BLaER1 treated with 17β-estradiol and CSF1 and Interleukin-3, amounts not matched to agents 10 nM and 100 nM (cell line): Measurements from ENCODE around the gene CCT8.

Source experiments
- H3K27ac ChIP-seq, 11 experiments: shearing (Covaris generic); formaldehyde crosslinking; 2 replicates each; pipeline ENCODE4 v1.8.1; 2022
- H3K27me3 ChIP-seq, 11 experiments: shearing (Covaris generic); formaldehyde crosslinking; 2 replicates each; pipeline ENCODE4 v1.8.1; 2022
- H3K36me3 ChIP-seq, 11 experiments: shearing (Covaris generic); formaldehyde crosslinking; 2 replicates each; pipeline ENCODE4 v1.8.1; 2022
- H3K4me1 ChIP-seq, 10 experiments: shearing (Covaris generic); formaldehyde crosslinking; 2 replicates each; pipeline ENCODE4 v1.8.1; 2022
- H3K4me2 ChIP-seq, 11 experiments: shearing (Covaris generic); formaldehyde crosslinking; 2 replicates each; pipeline ENCODE4 v1.8.1; 2022
- H3K4me3 ChIP-seq, 10 experiments: shearing (Covaris generic); formaldehyde crosslinking; 2 replicates each; pipeline ENCODE4 v1.8.1; 2022
- H3K9ac ChIP-seq, 11 experiments: shearing (Covaris generic); formaldehyde crosslinking; 2 replicates each; pipeline ENCODE4 v1.8.1; 2022
- H3K9me3 ChIP-seq, 11 experiments: shearing (Covaris generic); formaldehyde crosslinking; replicated peaks in 1 of 11; 2 replicates each; pipeline ENCODE4 v1.8.1; 2022
- H4K20me1 ChIP-seq, 11 experiments: shearing (Covaris generic); formaldehyde crosslinking; 2 replicates each; pipeline ENCODE4 v1.8.1; 2022
- Cebpa-rat ChIP-seq, 11 experiments: shearing (Covaris generic); IDR thresholded peaks; 2 replicates each; pipeline ENCODE4 v1.8.1; 2022

The CCT8 gene

GRCh38 chr21:29073222-29074006 is at the start of gene CCT8:
CCT8 (minus strand) TSS chr21:29073648; CDS start chr21:29073590, 58 bp downstream.
- H3K27ac ChIP-seq: peak within 1 kb of the TSS; percentile 83 to 99 (median 96)
- peaks cover 0 to 25% (median 11%) of the 10 kb centered on the region in 11 experiments; a peak in 15 of 22 replicates for H3K9me3 ChIP-seq
- H3K36me3 ChIP-seq: peaks cover 21 to 39% (median 33%) of the 10 kb centered on the region in 11 experiments
- peak within 1 kb of the TSS; percentile 84 to 100 (median 90) for H3K4me3 ChIP-seq
- peaks cover 28 to 49% (median 45%) of the 10 kb centered on the region in 11 experiments; a peak in 21 of 22 replicates for H4K20me1 ChIP-seq
- peaks cover 46 to 64% (median 57%) of the 10 kb centered on the region in 10 experiments for H3K4me1 ChIP-seq
- H3K9ac ChIP-seq: peak within 1 kb of the TSS; percentile 94 to 99 (median 98)
- peak within 1 kb of the TSS; percentile 77 to 98 (median 89) for H3K4me2 ChIP-seq
- H3K27me3 ChIP-seq: no peaks in the 10 kb centered on the region
- no peak for TF ChIP-seq Cebpa-rat (IDR thresholded peaks at IDR 0.05)

- H3K9ac ChIP-seq: no peak overlapping the region
- no peaks in the 10 kb centered on the region for H4K20me1 ChIP-seq
- no peaks in the 10 kb centered on the region for H3K27me3 ChIP-seq
- H3K4me2 ChIP-seq: no peak overlapping the region
- H3K4me1 ChIP-seq: peaks cover 0 to 12% (median 4%) of the 10 kb centered on the region in 10 experiments; a peak in 6 of 20 replicates
- TF ChIP-seq Cebpa-rat (IDR thresholded peaks at IDR 0.05): no peak
- no peaks in the 10 kb centered on the region for H3K36me3 ChIP-seq
- no peak overlapping the region for H3K4me3 ChIP-seq
- peaks cover 0 to 12% (median 4%) of the 10 kb centered on the region in 11 experiments; a peak in 5 of 22 replicates for H3K9me3 ChIP-seq
- no peak overlapping the region for H3K27ac ChIP-seq
Measured at GRCh38 chr21:29121759-29122158, 48.3 kb upstream of the CCT8 start.

GRCh38 chr21:29117372-29117955 is 44.0 kb upstream of the CCT8 start:
- H3K4me1 ChIP-seq: peaks cover 0 to 4% (median 0%) of the 10 kb centered on the region in 10 experiments; a peak in 2 of 20 replicates
- H4K20me1 ChIP-seq: no peaks in the 10 kb centered on the region
- no peaks in the 10 kb centered on the region for H3K36me3 ChIP-seq
- no peak overlapping the region for H3K4me2 ChIP-seq
- H3K4me3 ChIP-seq: no peak overlapping the region
- no peak overlapping the region for H3K9ac ChIP-seq
- no peak for TF ChIP-seq Cebpa-rat (IDR thresholded peaks at IDR 0.05)
- no peaks in the 10 kb centered on the region for H3K27me3 ChIP-seq
- peak overlapping the region in 1 of 11 experiments; percentile 27; a peak in 1 of 22 replicates for H3K27ac ChIP-seq
- H3K9me3 ChIP-seq: peaks cover 0 to 5% (median 0%) of the 10 kb centered on the region in 11 experiments; a peak in 2 of 22 replicates

- Histone ChIP-seq H3K36me3 (no peaks in the 10 kb centered on the region), H3K4me2 (no peak overlapping the region), H3K27ac (no peak overlapping the region), H3K4me3 (no peak overlapping the region), H3K9me3 (no peaks in the 10 kb centered on the region), H3K9ac (no peak overlapping the region), H3K27me3 (no peaks in the 10 kb centered on the region), H4K20me1 (no peaks in the 10 kb centered on the region), H3K4me1 (peaks cover 0 to 4% (median 0%) of the 10 kb centered on the region in 10 experiments; a peak in 2 of 20 replicates)
- TF ChIP-seq Cebpa-rat (IDR thresholded peaks at IDR 0.05): no peak
Measured at GRCh38 chr21:29115899-29116298, 42.5 kb upstream of the CCT8 start.

- no peaks in the 10 kb centered on the region for H4K20me1 ChIP-seq
- H3K27ac ChIP-seq: no peak overlapping the region
- no peaks in the 10 kb centered on the region for H3K9me3 ChIP-seq
- no peaks in the 10 kb centered on the region for H3K27me3 ChIP-seq
- no peak for TF ChIP-seq Cebpa-rat (IDR thresholded peaks at IDR 0.05)
- H3K4me3 ChIP-seq: no peak overlapping the region
- H3K9ac ChIP-seq: no peak overlapping the region
- H3K4me1 ChIP-seq: peaks cover 0 to 4% (median 0%) of the 10 kb centered on the region in 10 experiments; a peak in 2 of 20 replicates
- no peak overlapping the region for H3K4me2 ChIP-seq
- H3K36me3 ChIP-seq: no peaks in the 10 kb centered on the region
Measured at GRCh38 chr21:29114765-29115500, 41.5 kb upstream of the CCT8 start.

GRCh38 chr21:29105218-29105617 is 31.8 kb upstream of the CCT8 start:
- TF ChIP-seq Cebpa-rat (IDR thresholded peaks at IDR 0.05): no peak
- H3K9me3 ChIP-seq: peaks cover 0 to 51% (median 38%) of the 10 kb centered on the region in 11 experiments; a peak in 19 of 22 replicates
- H3K27me3 ChIP-seq: no peaks in the 10 kb centered on the region
- H3K4me1 ChIP-seq: peaks cover 8 to 29% (median 17%) of the 10 kb centered on the region in 10 experiments; a peak in 18 of 20 replicates
- peak overlapping the region in 5 of 11 experiments; percentile 1 to 42 (median 19); a peak in 7 of 22 replicates for H3K4me2 ChIP-seq
- H3K9ac ChIP-seq: no peak overlapping the region
- H3K4me3 ChIP-seq: no peak overlapping the region
- no peaks in the 10 kb centered on the region; a peak in 1 of 22 replicates for H3K36me3 ChIP-seq
- peak overlapping the region in 2 of 11 experiments; percentile 15 to 24; a peak in 2 of 22 replicates for H3K27ac ChIP-seq
- no peaks in the 10 kb centered on the region for H4K20me1 ChIP-seq

GRCh38 chr21:29104239-29104708 is 30.8 kb upstream of the CCT8 start:
- H3K4me2 ChIP-seq: peak overlapping the region in 1 of 11 experiments; percentile 42; a peak in 2 of 22 replicates
- no peak overlapping the region for H3K9ac ChIP-seq
- H3K4me3 ChIP-seq: no peak overlapping the region
- H3K27ac ChIP-seq: peak overlapping the region in 2 of 11 experiments; percentile 3 to 24; a peak in 2 of 22 replicates
- peaks cover 10 to 35% (median 24%) of the 10 kb centered on the region in 10 experiments; a peak in 18 of 20 replicates for H3K4me1 ChIP-seq
- no peak for TF ChIP-seq Cebpa-rat (IDR thresholded peaks at IDR 0.05)
- no peaks in the 10 kb centered on the region for H3K27me3 ChIP-seq
- peaks cover 0 to 59% (median 47%) of the 10 kb centered on the region in 11 experiments; a peak in 19 of 22 replicates for H3K9me3 ChIP-seq
- no peaks in the 10 kb centered on the region for H4K20me1 ChIP-seq
- no peaks in the 10 kb centered on the region; a peak in 1 of 22 replicates for H3K36me3 ChIP-seq

- Histone ChIP-seq H4K20me1 (no peaks in the 10 kb centered on the region), H3K36me3 (peaks cover 0 to 5% (median 0%) of the 10 kb centered on the region in 11 experiments; a peak in 2 of 22 replicates), H3K4me1 (peaks cover 10 to 50% (median 33%) of the 10 kb centered on the region in 10 experiments; a peak in 18 of 20 replicates), H3K4me2 (no peak overlapping the region; a peak in 1 of 22 replicates), H3K27me3 (no peaks in the 10 kb centered on the region), H3K9ac (no peak overlapping the region), H3K27ac (peak overlapping the region in 4 of 11 experiments; percentile 13 to 96 (median 60); a peak in 7 of 22 replicates), H3K4me3 (no peak overlapping the region), H3K9me3 (peaks cover 0 to 73% (median 58%) of the 10 kb centered on the region in 11 experiments; a peak in 19 of 22 replicates)
- TF ChIP-seq Cebpa-rat (IDR thresholded peaks at IDR 0.05): no peak
Measured at GRCh38 chr21:29102791-29103257, 29.4 kb upstream of the CCT8 start.
